Calu3 (cell line): ENCODE results near the gene ATXN2. TPM values are rescaled to one million over a fixed set of nuclear protein-coding genes. Genes with fewer than 3 reads are reported as not detected.

ENCODE experiments used
- BruUV-seq: library from RNA; stranded (reverse); fragments of 400-500 nt; replicated peaks from 2 replicates; lab custom pipeline; 2021; lab: Mats Ljungman, UMichigan
- CTCF ChIA-PET: fragments of 300-600 bp; sonication (Branson Sonifier 250); formaldehyde crosslinking; loops from one replicate; lab custom pipeline; 2022; ENCODE audit warnings: antibody characterized with exemption; lab: Charles Lee
- DNase-seq: peaks from one replicate; pipeline ENCODE4 v3.0.0; 2022
- H3K27ac Mint-ChIP-seq: one replicate; pipeline ENCODE4 v1.8.0; 2022; ENCODE audit warnings: mixed read lengths; ENCODE audit not compliant: unreplicated experiment
- H3K27me3 Mint-ChIP-seq: one replicate; pipeline ENCODE4 v1.8.0; 2022; ENCODE audit warnings: mixed read lengths; ENCODE audit not compliant: unreplicated experiment
- H3K36me3 Mint-ChIP-seq: one replicate; pipeline ENCODE4 v1.8.0; 2022; ENCODE audit warnings: mild to moderate bottlenecking, moderate library complexity, mixed read lengths; ENCODE audit not compliant: insufficient read depth, unreplicated experiment
- H3K4me1 Mint-ChIP-seq: one replicate; pipeline ENCODE4 v1.8.0; 2022; ENCODE audit warnings: mild to moderate bottlenecking, low read depth, mixed read lengths; ENCODE audit not compliant: unreplicated experiment
- H3K4me3 Mint-ChIP-seq: one replicate; pipeline ENCODE4 v1.8.0; 2022; ENCODE audit warnings: mild to moderate bottlenecking, low read depth, moderate library complexity, mixed read lengths; ENCODE audit not compliant: unreplicated experiment
- H3K9me3 Mint-ChIP-seq: one replicate; pipeline ENCODE4 v1.8.0; 2022; ENCODE audit warnings: low read depth, mixed read lengths; ENCODE audit not compliant: unreplicated experiment
- CTCF ChIP-seq: fragments of 200-600 bp; IDR thresholded peaks from one replicate; pipeline ENCODE4 v1.8.0; 2022; ENCODE audit warnings: antibody characterized with exemption; ENCODE audit not compliant: unreplicated experiment
- intact Hi-C: fragments of 100-400 bp; cut with micrococcal nuclease; formaldehyde crosslinking; loops from one replicate; pipeline ENCODE4 v1.10.0; 2022; ENCODE audit not compliant: unreplicated experiment
- total RNA-seq: library from RNA; stranded (reverse); gene quantifications from 2 replicates; pipeline ENCODE4 v1.2.3, GENCODE V29; 2022

ATXN2 gene
- total RNA-seq, 1 experiment from 2014 or later = 123 TPM

GRCh38 chr12:111578276-111578970 is 20.7 kb downstream of the ATXN2 start:
- TF ChIP-seq CTCF = no peak
- intact Hi-C loops = no loop called here
- Mint-ChIP-seq H3K9me3 (no peaks in the 10 kb centered on the region), H3K4me1 (peaks cover 32% of the 10 kb centered on the region), H3K4me3 (no peak overlapping the region), H3K27me3 (no peaks in the 10 kb centered on the region), H3K36me3 (peaks cover 12% of the 10 kb centered on the region), H3K27ac (no peak overlapping the region)
- CTCF ChIA-PET = interaction anchor here (0.6 kb wide), 1 partner anchor 424 kb away, joined by 5 read pairs; no protein-coding TSS in a partner anchor
- no TSS peak for BruUV-seq
- no peak for DNase-seq

GRCh38 chr12:111574797-111575443 is 24.2 kb downstream of the ATXN2 start:
- Mint-ChIP-seq H3K36me3 (peaks cover 20% of the 10 kb centered on the region), H3K4me3 (no peak overlapping the region), H3K27ac (no peak overlapping the region), H3K4me1 (peaks cover 36% of the 10 kb centered on the region), H3K9me3 (no peaks in the 10 kb centered on the region), H3K27me3 (no peaks in the 10 kb centered on the region)
- TF ChIP-seq CTCF = no peak
- intact Hi-C loops = no loop called here
- DNase-seq = no peak
- CTCF ChIA-PET = interaction anchor here (0.5 to 0.6 kb wide), 2 partner anchors 49 to 861 kb away, joined by 3 read pairs; no protein-coding TSS in a partner anchor
- BruUV-seq = no TSS peak

GRCh38 chr12:111573476-111573875 is 25.6 kb downstream of the ATXN2 start:
- Mint-ChIP-seq H3K36me3 (peaks cover 22% of the 10 kb centered on the region), H3K4me1 (peaks cover 47% of the 10 kb centered on the region), H3K4me3 (no peak overlapping the region), H3K27ac (peak overlapping the region; percentile 58), H3K9me3 (no peaks in the 10 kb centered on the region), H3K27me3 (no peaks in the 10 kb centered on the region)
- TF ChIP-seq CTCF = no peak
- DNase-seq = no peak
- no TSS peak for BruUV-seq
- CTCF ChIA-PET = no interaction called here
- intact Hi-C loops = no loop called here

DNA sequence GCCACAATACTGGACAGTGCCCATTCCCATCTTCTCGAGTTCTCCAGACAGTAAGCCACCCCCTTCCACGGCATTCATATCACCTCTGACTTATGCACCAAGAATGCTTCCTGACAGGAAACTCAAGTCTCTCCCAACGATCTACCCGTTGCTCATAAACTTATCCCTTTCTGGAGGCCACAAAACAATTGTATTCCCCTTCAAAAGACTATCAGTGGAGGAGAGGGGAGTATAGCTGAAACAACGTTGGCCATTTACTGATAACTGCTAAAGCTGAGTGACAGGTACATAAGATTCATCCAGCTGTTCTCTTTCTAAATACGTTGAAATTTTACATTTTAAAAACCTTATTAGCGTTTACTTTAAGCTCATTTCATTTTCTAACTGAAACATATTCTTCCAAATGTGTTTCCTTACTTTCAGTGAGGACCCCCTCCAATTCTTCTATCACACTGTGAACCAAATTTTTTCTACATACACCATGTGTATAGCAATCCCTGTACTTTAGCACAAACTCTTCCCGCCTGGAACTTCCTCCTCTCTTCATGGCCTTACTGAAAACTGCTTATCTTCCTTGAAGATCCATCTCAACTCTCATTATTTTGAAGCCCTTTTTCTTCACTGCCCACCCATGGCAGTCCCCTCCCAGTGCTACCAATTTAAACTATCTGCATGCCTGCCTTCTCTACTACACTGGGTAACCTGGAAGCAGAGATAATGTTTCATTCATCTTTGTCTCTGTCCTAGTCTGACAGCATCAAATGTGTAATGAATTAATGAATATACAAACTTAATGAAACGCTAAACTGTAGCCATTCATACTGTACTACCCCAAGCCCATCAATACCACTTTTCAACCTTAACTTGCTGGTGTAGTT is 28.8 kb downstream of the ATXN2 start:
- Mint-ChIP-seq H3K27me3 (no peaks in the 10 kb centered on the region), H3K27ac (peak overlapping the region; percentile 76), H3K4me1 (peaks cover 46% of the 10 kb centered on the region), H3K4me3 (peak overlapping the region; percentile 42), H3K9me3 (no peaks in the 10 kb centered on the region), H3K36me3 (peaks cover 29% of the 10 kb centered on the region)
- no peak for TF ChIP-seq CTCF
- TSS peak; percentile 30 for BruUV-seq
- intact Hi-C loops = no loop called here
- peak; percentile 70 for DNase-seq
- CTCF ChIA-PET = interaction anchor here (0.6 kb wide), 1 partner anchor 10 kb away, joined by 6 read pairs; no protein-coding TSS in a partner anchor
